CD4-positive, alpha-beta T cell (primary cell): Measurements from ENCODE around the gene ATP2B1. TPM values are rescaled to one million over a fixed set of nuclear protein-coding genes. Genes with fewer than 3 reads are reported as not detected.

Experiments used
- ATAC-seq: fragments of 200-7000 bp; cut with Tn5 transposase; one replicate; pipeline ENCODE4 v1.10.0; 2022; ENCODE audit warnings: mild to moderate bottlenecking; ENCODE audit not compliant: poor library complexity
- CTCF ChIA-PET: fragments of 350-600 bp; sonication (Branson Sonifier 250); formaldehyde crosslinking; loops from one replicate; lab custom pipeline; 2021; ENCODE audit warnings: antibody characterized with exemption, inconsistent platforms; lab: Charles Lee
- POLR2A ChIA-PET: fragments of 350-600 bp; sonication (Branson Sonifier 250); formaldehyde crosslinking; loops from one replicate; lab custom pipeline; 2021; ENCODE audit warnings: antibody characterized with exemption, inconsistent platforms; lab: Charles Lee
- DNase-seq, 14 experiments: peaks; one replicate each; pipeline ENCODE4 v3.0.0-alpha.2; 2013 to 2020; ENCODE audit warnings: mixed read lengths in 2 of 14
- H3K27ac ChIP-seq, 2 donors: one replicate each; pipeline versions ENCODE4 v1.5.1 to v1.7.0; 2013; ENCODE audit warnings: low read length in 2 of 2, low read depth in 1 of 2, mild to moderate bottlenecking in 1 of 2
- H3K27me3 ChIP-seq, 2 experiments: 1 replicate in 1 of 2; 2 replicates in 1 of 2; pipeline versions ENCODE4 v1.6.1 to v1.7.0; 2013; ENCODE audit warnings: low read length in 2 of 2, control low read depth in 1 of 2, mild to moderate bottlenecking in 1 of 2, moderate library complexity in 1 of 2; ENCODE audit not compliant: insufficient read depth in 2 of 2, control insufficient read depth in 1 of 2
- H3K36me3 ChIP-seq: one replicate; pipeline ENCODE4 v1.6.1; 2013; ENCODE audit warnings: low read length, control low read depth; ENCODE audit not compliant: insufficient read depth
- H3K4me1 ChIP-seq: one replicate; pipeline ENCODE4 v1.6.1; 2013; ENCODE audit warnings: low read length, control low read depth; ENCODE audit not compliant: insufficient read depth
- H3K4me3 ChIP-seq: one replicate; pipeline ENCODE4 v1.5.1; 2013; ENCODE audit warnings: mild to moderate bottlenecking, low read length, moderate library complexity
- H3K9me3 ChIP-seq, 2 experiments: 1 replicate in 1 of 2; 2 replicates in 1 of 2; pipeline versions ENCODE4 v1.6.1 to v1.7.0; 2013; ENCODE audit warnings: low read length in 2 of 2, mild to moderate bottlenecking in 2 of 2, control low read depth in 1 of 2, moderate library complexity in 1 of 2; ENCODE audit not compliant: control insufficient read depth in 1 of 2, insufficient read depth in 1 of 2
- H3K27ac Mint-ChIP-seq: one replicate; pipeline ENCODE4 v1.8.0; 2020; ENCODE audit warnings: mixed read lengths
- H3K27me3 Mint-ChIP-seq: one replicate; pipeline ENCODE4 v1.8.0; 2021; ENCODE audit warnings: mixed read lengths
- H3K36me3 Mint-ChIP-seq: one replicate; pipeline ENCODE4 v1.8.0; 2021; ENCODE audit warnings: low read depth, mixed read lengths
- H3K4me1 Mint-ChIP-seq: one replicate; pipeline ENCODE4 v1.8.0; 2021; ENCODE audit warnings: low read depth, mixed read lengths
- H3K4me3 Mint-ChIP-seq: one replicate; pipeline ENCODE4 v1.8.0; 2020; ENCODE audit warnings: mild to moderate bottlenecking, mixed read lengths
- H3K9me3 Mint-ChIP-seq: one replicate; pipeline ENCODE4 v1.8.0; 2020; ENCODE audit warnings: mixed read lengths
- intact Hi-C, 2 experiments: fragments of 100-400 bp; cut with DNase I in 1 of 2; cut with micrococcal nuclease in 1 of 2; formaldehyde crosslinking; loops; one replicate each; pipeline versions ENCODE4 v1.15.1 to v1.9.0; 2023 to 2025; cut with DNase I, micrococcal nuclease
- total RNA-seq, 174 experiments: library from RNA in 2 of 174; stranded (reverse) in 2 of 174; gene quantifications; one replicate each; pipeline ENCODE4 v1.2.3 and lab custom pipeline; 2021 to 2026
- TF ChIP-seq, protein P1 (sequence below): fragments of 200-600 bp; IDR thresholded peaks from one replicate; pipeline ENCODE4 v1.8.0; 2022; ENCODE audit warnings: antibody characterized with exemption, mild to moderate bottlenecking

ATP2B1 gene
- total RNA-seq, 2 experiments from 2014 or later = 98.2 to 100 TPM

DNA sequence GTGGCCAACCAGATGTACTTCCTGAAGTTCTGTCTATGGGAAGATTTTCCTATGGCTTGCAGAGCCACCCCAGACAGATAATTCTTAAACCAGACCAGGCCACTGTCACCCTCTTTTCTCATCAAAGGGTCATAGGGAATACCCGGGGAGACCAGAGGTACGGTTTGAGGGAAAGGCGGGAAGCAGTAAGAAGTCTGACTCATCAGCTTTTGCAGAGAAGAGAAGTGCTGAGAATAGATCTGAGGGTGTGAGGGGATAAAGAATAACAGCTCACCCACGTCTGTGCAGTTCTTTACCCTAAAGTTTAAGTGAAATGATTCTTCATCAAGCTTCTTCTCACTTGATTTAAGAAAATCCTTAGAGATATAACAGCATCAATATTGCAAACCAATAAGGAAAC is 161.5 kb downstream of the ATP2B1 start:
- Histone ChIP-seq H3K36me3 (no peaks in the 10 kb centered on the region), H3K27me3 (no peaks in the 10 kb centered on the region), H3K4me1 (peaks cover 10% of the 10 kb centered on the region), H3K9me3 (no peaks in the 10 kb centered on the region), H3K4me3 (no peak overlapping the region), H3K27ac (no peak overlapping the region)
- POLR2A ChIA-PET = no interaction called here
- Mint-ChIP-seq H3K27me3 (no peaks in the 10 kb centered on the region), H3K36me3 (no peaks in the 10 kb centered on the region), H3K4me1 (peaks cover 7% of the 10 kb centered on the region), H3K4me3 (no peak overlapping the region), H3K9me3 (no peaks in the 10 kb centered on the region), H3K27ac (no peak overlapping the region)
- TF ChIP-seq, protein P1, sequence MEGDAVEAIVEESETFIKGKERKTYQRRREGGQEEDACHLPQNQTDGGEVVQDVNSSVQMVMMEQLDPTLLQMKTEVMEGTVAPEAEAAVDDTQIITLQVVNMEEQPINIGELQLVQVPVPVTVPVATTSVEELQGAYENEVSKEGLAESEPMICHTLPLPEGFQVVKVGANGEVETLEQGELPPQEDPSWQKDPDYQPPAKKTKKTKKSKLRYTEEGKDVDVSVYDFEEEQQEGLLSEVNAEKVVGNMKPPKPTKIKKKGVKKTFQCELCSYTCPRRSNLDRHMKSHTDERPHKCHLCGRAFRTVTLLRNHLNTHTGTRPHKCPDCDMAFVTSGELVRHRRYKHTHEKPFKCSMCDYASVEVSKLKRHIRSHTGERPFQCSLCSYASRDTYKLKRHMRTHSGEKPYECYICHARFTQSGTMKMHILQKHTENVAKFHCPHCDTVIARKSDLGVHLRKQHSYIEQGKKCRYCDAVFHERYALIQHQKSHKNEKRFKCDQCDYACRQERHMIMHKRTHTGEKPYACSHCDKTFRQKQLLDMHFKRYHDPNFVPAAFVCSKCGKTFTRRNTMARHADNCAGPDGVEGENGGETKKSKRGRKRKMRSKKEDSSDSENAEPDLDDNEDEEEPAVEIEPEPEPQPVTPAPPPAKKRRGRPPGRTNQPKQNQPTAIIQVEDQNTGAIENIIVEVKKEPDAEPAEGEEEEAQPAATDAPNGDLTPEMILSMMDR = no peak
- no peak for ATAC-seq
- intact Hi-C loops = no loop called here
- DNase-seq = no peak
- CTCF ChIA-PET = no interaction called here

DNA sequence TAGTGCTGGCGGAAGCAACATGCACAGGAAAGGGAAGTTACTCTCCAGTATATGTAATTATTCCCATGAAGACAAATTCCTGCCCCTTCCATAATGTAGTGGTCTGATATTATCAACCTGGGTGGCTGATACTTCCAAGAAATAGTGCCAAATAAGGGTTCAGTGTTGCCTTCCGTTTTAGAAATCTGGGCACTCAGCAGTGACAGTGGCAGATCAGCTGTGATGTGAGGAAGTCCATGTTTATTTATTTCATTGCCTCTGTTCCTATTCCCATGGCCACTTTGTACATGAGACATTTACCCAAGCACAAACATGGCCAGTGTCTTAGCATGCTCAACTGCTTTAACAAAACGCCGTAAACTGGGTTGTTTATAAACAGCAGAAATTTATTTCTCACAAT is 162.5 kb downstream of the ATP2B1 start:
- H3K4me1 ChIP-seq = peaks cover 10% of the 10 kb centered on the region
- no peaks in the 10 kb centered on the region for H3K36me3 ChIP-seq
- TF ChIP-seq, protein P1 = no peak
- POLR2A ChIA-PET = no interaction called here
- Mint-ChIP-seq H3K4me3 (no peak overlapping the region), H3K9me3 (no peaks in the 10 kb centered on the region), H3K27me3 (no peaks in the 10 kb centered on the region), H3K4me1 (peaks cover 7% of the 10 kb centered on the region), H3K27ac (no peak overlapping the region), H3K36me3 (no peaks in the 10 kb centered on the region)
- ATAC-seq (no peak), DNase-seq (no peak)
- H3K4me3 ChIP-seq = no peak overlapping the region
- H3K9me3 ChIP-seq = no peaks in the 10 kb centered on the region
- H3K27me3 ChIP-seq = no peaks in the 10 kb centered on the region
- H3K27ac ChIP-seq = no peak overlapping the region
- intact Hi-C loops = no loop called here
- CTCF ChIA-PET = no interaction called here

DNA sequence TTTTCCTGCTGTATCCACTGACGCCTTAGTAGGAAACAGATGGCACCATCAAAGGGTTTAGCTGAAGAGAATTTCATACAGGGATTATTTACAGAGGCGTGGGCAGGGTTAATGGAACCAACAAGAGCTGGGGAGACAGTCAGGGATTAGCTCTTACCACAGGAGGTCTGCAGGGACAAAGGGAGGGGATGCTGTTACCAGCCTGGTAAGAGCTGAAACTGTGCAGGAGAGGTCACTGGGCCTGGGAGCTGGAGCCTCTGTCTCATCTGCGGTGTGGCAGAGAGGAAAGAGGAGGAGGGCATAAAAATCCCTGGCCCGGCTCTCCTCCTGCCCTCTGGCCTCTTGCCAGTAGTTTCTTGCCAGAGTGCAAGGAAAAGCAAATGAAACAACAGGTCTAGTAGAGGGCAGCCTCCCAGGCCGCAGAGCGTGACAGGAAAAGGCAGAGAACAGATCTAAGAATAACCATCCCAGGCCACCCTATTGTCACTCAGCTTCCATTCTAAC is 163.9 kb downstream of the ATP2B1 start:
- no peaks in the 10 kb centered on the region for H3K27me3 Mint-ChIP-seq
- CTCF ChIA-PET = interaction anchor here (0.5 to 1.3 kb wide), 2 partner anchors 126 to 709 kb away, joined by 3 to 4 read pairs; no protein-coding TSS in a partner anchor
- intact Hi-C loops = loop anchor here (5.0 kb wide), 5 partner anchors 313 to 1398 kb away; no protein-coding TSS in a partner anchor

More for the DNA sequence above, 163.9 kb downstream of the ATP2B1 start:
- Histone ChIP-seq H3K9me3 (no peaks in the 10 kb centered on the region), H3K27ac (no peak overlapping the region), H3K27me3 (no peaks in the 10 kb centered on the region), H3K4me1 (peaks cover 10% of the 10 kb centered on the region), H3K36me3 (no peaks in the 10 kb centered on the region), H3K4me3 (no peak overlapping the region)
- ATAC-seq = no peak
- TF ChIP-seq, protein P1 = no peak
- Mint-ChIP-seq H3K27ac (no peak overlapping the region), H3K4me1 (peaks cover 7% of the 10 kb centered on the region), H3K9me3 (no peaks in the 10 kb centered on the region), H3K36me3 (no peaks in the 10 kb centered on the region), H3K4me3 (no peak overlapping the region)
- POLR2A ChIA-PET = interaction anchor here (0.7 to 1.2 kb wide), 2 partner anchors 152 to 164 kb away, joined by 3 to 4 read pairs; partner anchors contain the start of gene ATP2B1
- no peak for DNase-seq
